NCI-H2227 treated with DMSO at 0.1 percent for 48 hours (cell line): Measurements from ENCODE around the gene KPNA2.
"Not testable (repeated sequence)": the region's sequence is repeated elsewhere in the genome, so short reads cannot be mapped to it uniquely, and the experiment has no call there.

ENCODE experiments used
- DNase-seq: peaks from one replicate; lab custom pipeline; 2025; lab: John Stamatoyannopoulos, UW

KPNA2 gene

GRCh38 chr17:68019675-68020408, 15.7 kb upstream of the KPNA2 start:
- peak; percentile 95 for DNase-seq

- DNase-seq = peak; percentile 74
Observed at GRCh38 chr17:68020409-68020756, 15.2 kb upstream of the KPNA2 start.

GRCh38 chr17:68020791-68021190, 14.7 kb upstream of the KPNA2 start:
- DNase-seq = not testable (repeated sequence)

GRCh38 chr17:68021963-68022362, 13.6 kb upstream of the KPNA2 start:
- DNase-seq = no peak

- not testable (repeated sequence) for DNase-seq
Observed at GRCh38 chr17:68022547-68022946, 13.0 kb upstream of the KPNA2 start.

- no peak for DNase-seq
Observed at GRCh38 chr17:68029512-68030215, 5.9 kb upstream of the KPNA2 start.

GRCh38 chr17:68033636-68034451, 1.7 kb upstream of the KPNA2 start:
- DNase-seq = peak; percentile 93

- peak; percentile 77 for DNase-seq
Observed at GRCh38 chr17:68034452-68034776, 1.1 kb upstream of the KPNA2 start.

- peak; percentile 98 for DNase-seq
Observed at GRCh38 chr17:68035131-68035522, 408 bp upstream of the KPNA2 start.

- no peak for DNase-seq
Observed at GRCh38 chr17:68036304-68037147, 991 bp downstream of the KPNA2 start.

- no peak for DNase-seq
Observed at GRCh38 chr17:68047153-68047846, 11.8 kb downstream of the KPNA2 start.

- not testable (repeated sequence) for DNase-seq
Observed at GRCh38 chr17:68047890-68048542, 12.5 kb downstream of the KPNA2 start.

- no peak for DNase-seq
Observed at GRCh38 chr17:68048996-68049395, 13.5 kb downstream of the KPNA2 start.

GRCh38 chr17:68049812-68050437, 14.4 kb downstream of the KPNA2 start:
- not testable (repeated sequence) for DNase-seq

GRCh38 chr17:68051321-68052312, 16.1 kb downstream of the KPNA2 start:
- DNase-seq = not testable (repeated sequence)

- no peak for DNase-seq
Observed at GRCh38 chr17:68052810-68053209, 17.3 kb downstream of the KPNA2 start.

GRCh38 chr17:68053231-68054013, 17.9 kb downstream of the KPNA2 start:
- no peak for DNase-seq

- DNase-seq = no peak
Observed at GRCh38 chr17:68054296-68054900, 18.9 kb downstream of the KPNA2 start.
